Left ventricle myocardium inferior (tissue), 1 donor: Measurements from ENCODE around the gene VPS45. TPM values are rescaled to one million over a fixed set of nuclear protein-coding genes. Genes with fewer than 3 reads are reported as not detected.
A peak's percentile ranks its signal among the peaks of the same experiment; 100 is the strongest.

ENCODE experiments used
- DNase-seq: peaks from one replicate; pipeline ENCODE4 v3.0.0-alpha.2; 2020
- H3K27ac ChIP-seq: fragments of 200-600 bp; replicated peaks from 2 replicates; pipeline ENCODE4 v1.8.0; 2021
- H3K27me3 ChIP-seq: fragments of 200-600 bp; 2 replicates; pipeline ENCODE4 v1.8.0; 2021; ENCODE audit warnings: low read depth
- H3K36me3 ChIP-seq: fragments of 200-600 bp; 2 replicates; pipeline ENCODE4 v1.8.0; 2021
- H3K4me1 ChIP-seq: fragments of 200-600 bp; 2 replicates; pipeline ENCODE4 v1.8.0; 2021
- H3K4me3 ChIP-seq: fragments of 200-600 bp; 2 replicates; pipeline ENCODE4 v1.8.0; 2021; ENCODE audit warnings: mild to moderate bottlenecking, moderate library complexity
- H3K9me3 ChIP-seq: fragments of 200-600 bp; replicated peaks from 2 replicates; pipeline ENCODE4 v1.8.0; 2021
- CTCF ChIP-seq: fragments of 200-600 bp; IDR thresholded peaks from 2 replicates; pipeline ENCODE4 v1.8.0; 2021; ENCODE audit warnings: antibody characterized with exemption, mild to moderate bottlenecking, borderline replicate concordance
- intact Hi-C: fragments of 100-400 bp; cut with micrococcal nuclease; formaldehyde crosslinking; loops from one replicate; pipeline ENCODE4 v1.11.0; 2022
- total RNA-seq: library from RNA; stranded (reverse); fragmentation: NEBNext Ultra II Directional; extraction: Animal tissue kit (Norgen Biotek cat#: 25700); gene quantifications from one replicate; pipeline ENCODE4 v1.2.1, GENCODE V29; 2021
- donor health status: DM: no; HTN: yes; CAD: no; lungs with severe emphysema.

VPS45 gene
- total RNA-seq, 1 donor from 2014 or later: 54.4 TPM

GRCh38 chr1:150168960-150169601 lies 101.5 kb downstream of the VPS45 start:
- peak; percentile 88 for TF ChIP-seq CTCF
- H3K9me3 ChIP-seq: no peaks in the 10 kb centered on the region
- no peaks in the 10 kb centered on the region for H3K27me3 ChIP-seq
- H3K4me1 ChIP-seq: peaks cover 20% of the 10 kb centered on the region
- intact Hi-C loops: loop anchor here (5.0 to 10.0 kb wide), 2 partner anchors 97 to 204 kb away; no protein-coding TSS in a partner anchor
- H3K36me3 ChIP-seq: no peaks in the 10 kb centered on the region
- peak; percentile 67 for DNase-seq
- no peak overlapping the region for H3K27ac ChIP-seq
- no peak overlapping the region for H3K4me3 ChIP-seq

- no peak for TF ChIP-seq CTCF
- Histone ChIP-seq H3K4me3 (no peak overlapping the region), H3K4me1 (peaks cover 5% of the 10 kb centered on the region), H3K27me3 (no peaks in the 10 kb centered on the region), H3K36me3 (no peaks in the 10 kb centered on the region), H3K9me3 (no peaks in the 10 kb centered on the region), H3K27ac (no peak overlapping the region)
- intact Hi-C loops: no loop called here
- no peak for DNase-seq
These were observed 104.2 kb downstream of the VPS45 start for GRCh38 chr1:150171801-150172200.

GRCh38 chr1:150173141-150173585 lies 105.6 kb downstream of the VPS45 start:
- Histone ChIP-seq H3K36me3 (no peaks in the 10 kb centered on the region), H3K4me3 (no peak overlapping the region), H3K4me1 (peaks cover 5% of the 10 kb centered on the region), H3K9me3 (no peaks in the 10 kb centered on the region), H3K27me3 (no peaks in the 10 kb centered on the region), H3K27ac (no peak overlapping the region)
- intact Hi-C loops: no loop called here
- no peak for DNase-seq
- no peak for TF ChIP-seq CTCF

GRCh38 chr1:150176593-150176992 lies 109.0 kb downstream of the VPS45 start:
- Histone ChIP-seq H3K4me3 (no peak overlapping the region), H3K36me3 (no peaks in the 10 kb centered on the region), H3K27me3 (no peaks in the 10 kb centered on the region), H3K27ac (peak overlapping the region; percentile 19), H3K9me3 (no peaks in the 10 kb centered on the region), H3K4me1 (no peaks in the 10 kb centered on the region)
- no peak for TF ChIP-seq CTCF
- no peak for DNase-seq
- intact Hi-C loops: no loop called here

- intact Hi-C loops: no loop called here
- no peak for DNase-seq
- TF ChIP-seq CTCF: no peak
These were observed 111.0 kb downstream of the VPS45 start for GRCh38 chr1:150178548-150178947.

More at GRCh38 chr1:150178548-150178947, 111.0 kb downstream of the VPS45 start:
- no peak overlapping the region for H3K4me3 ChIP-seq
- H3K9me3 ChIP-seq: no peaks in the 10 kb centered on the region
- no peaks in the 10 kb centered on the region for H3K27me3 ChIP-seq
- H3K27ac ChIP-seq: no peak overlapping the region
- H3K36me3 ChIP-seq: no peaks in the 10 kb centered on the region
- no peaks in the 10 kb centered on the region for H3K4me1 ChIP-seq
